ENCODE measurements around the gene CERS6. TPM values are rescaled to one million over a fixed set of nuclear protein-coding genes. Genes with fewer than 3 reads are reported as not detected.

CERS6 gene
- total and polyA plus RNA-seq, 2 of the 8 experiments (the other 6 are each of a cell fraction or from before 2014, with no cell fraction given) = 6.8 to 28.2 TPM

GRCh38 chr2:168541858-168542257, 85.8 kb downstream of the CERS6 start:
- H3K23ac ChIP-seq (ENCODE audit: insufficient read length) = no peak overlapping the region
- H3K56ac ChIP-seq (replicated peaks; ENCODE audit: insufficient read length, low read depth, low read length) = no peak overlapping the region
- no peak overlapping the region for H2BK15ac ChIP-seq (ENCODE audit: low read length)
- no peak overlapping the region for H2AFZ ChIP-seq (ENCODE audit: low read length)
- no peak overlapping the region for H2BK12ac ChIP-seq (ENCODE audit: low read depth, low read length)
- DNase-seq (ENCODE audit: low read depth in 1 of 2, low spot score in 2 of 2) = no peak
- H3K36me3 ChIP-seq (ENCODE audit: control insufficient read depth in 2 of 4, insufficient read depth in 4 of 4, low read length in 3 of 4) = 0 out of 8 replicates have a peak, but pooled peaks cover 0 to 3% (median 0%) of the 10 kb centered on the region in 4 experiments
- no peak overlapping the region for H3K9ac ChIP-seq (replicated peaks in 1 of 4; ENCODE audit: extremely low read depth in 1 of 4, low read depth in 3 of 4, low read length in 3 of 4)
- H3K4ac ChIP-seq (replicated peaks; ENCODE audit: insufficient read length, low read depth, low read length) = no peak overlapping the region
- no peak overlapping the region for H4K8ac ChIP-seq (ENCODE audit: extremely low read depth, insufficient read depth, low read length)
- H3K79me2 ChIP-seq (ENCODE audit: control insufficient read depth in 1 of 2, insufficient read depth in 2 of 2, low read length in 2 of 2) = peaks cover 0 to 88% of the 10 kb centered on the region in 2 experiments; a peak in 2 of 4 replicates
- H4K91ac ChIP-seq (replicated peaks; ENCODE audit: insufficient read length, low read length) = no peak overlapping the region
- FAIRE-seq = no peak
- no peak overlapping the region for H2BK5ac ChIP-seq (ENCODE audit: low read depth, low read length)
- H4K20me1 ChIP-seq (replicated peaks in 1 of 2; ENCODE audit: control insufficient read depth in 1 of 2, insufficient read depth in 2 of 2, low read length in 2 of 2) = peaks cover 0 to 2% of the 10 kb centered on the region in 2 experiments
- H3K27ac ChIP-seq (ENCODE audit: low read depth, low read length) = no peak overlapping the region
- H3K4me2 ChIP-seq (ENCODE audit: insufficient read depth in 1 of 2, low read depth in 2 of 2, low read length in 2 of 2) = no peak overlapping the region
- POLR2A ChIA-PET (ENCODE audit: partially characterized antibody) = interaction anchor here (2.1 kb wide), 1 partner anchor 9 kb away, joined by 8 read pairs; no protein-coding TSS in a partner anchor
- no peak overlapping the region for H2BK120ac ChIP-seq (replicated peaks; ENCODE audit: low read depth, low read length)
- no peak overlapping the region for H3K18ac ChIP-seq (ENCODE audit: extremely low read depth, low read length)
- H2BK20ac ChIP-seq (ENCODE audit: low read length) = no peak overlapping the region
- 85% methylated on average over 1 of the region's 1 CpG; no CpG with 5 or more reads in 1 of the 2 experiments for WGBS, 2 experiments (ENCODE audit: extremely low coverage in 1 of 2, insufficient coverage in 1 of 2, insufficient read length in 1 of 2, insufficient replicate concordance in 2 of 2, low coverage in 1 of 2, low lambda C conversion rate in 2 of 2, missing lambda C conversion rate in 1 of 2)
- no peak overlapping the region for H3K4me3 ChIP-seq (ENCODE audit: extremely low read depth in 1 of 4, insufficient read depth in 2 of 4, low read depth in 3 of 4, low read length in 4 of 4)
- CTCF ChIA-PET (ENCODE audit: partially characterized antibody) = interaction anchor here (1.1 kb wide), 2 partner anchors 8 to 17 kb away, joined by 3 read pairs; no protein-coding TSS in a partner anchor
- peaks cover 0 to 3% of the 10 kb centered on the region in 2 experiments; a peak in 1 of 4 replicates for H3K9me3 ChIP-seq (ENCODE audit: insufficient read depth in 2 of 2, low read depth in 1 of 2, low read length in 1 of 2)
- no peaks in the 10 kb centered on the region for H3K23me2 ChIP-seq (ENCODE audit: low read depth, low read length)
- H3K14ac ChIP-seq (ENCODE audit: insufficient read length) = no peak overlapping the region
- no peaks in the 10 kb centered on the region for H3K27me3 ChIP-seq (replicated peaks in 1 of 4; ENCODE audit: control insufficient read depth in 3 of 4, extremely low read depth in 1 of 4, insufficient read depth in 3 of 4, low read length in 3 of 4)
- H2AK5ac ChIP-seq (ENCODE audit: low read depth, low read length) = no peak overlapping the region
- H3K79me1 ChIP-seq (ENCODE audit: low read depth, low read length) = peaks cover 4% of the 10 kb centered on the region
- H4K5ac ChIP-seq (ENCODE audit: insufficient read length, low read depth, low read length) = no peak overlapping the region
- peaks cover 0 to 10% (median 4%) of the 10 kb centered on the region in 4 experiments; a peak in 5 of 7 replicates for H3K4me1 ChIP-seq (replicated peaks in 1 of 4; ENCODE audit: control insufficient read depth in 3 of 4, insufficient read depth in 4 of 4, low read length in 3 of 4)
- TF ChIP-seq TCF12 (IDR thresholded peaks at IDR 0.05; ENCODE audit: low read depth, low read length) = no peak
- TF ChIP-seq RAD21 (IDR thresholded peaks at IDR 0.05 in 1 of 2, conservative IDR thresholded peaks at IDR 0.05 in 1 of 2; ENCODE audit: low read depth in 2 of 2, low read length in 2 of 2) = no peak
- no peak for TF ChIP-seq SP1 (IDR thresholded peaks at IDR 0.05; ENCODE audit: low read depth, low read length)
- TF ChIP-seq HDAC6 (IDR thresholded peaks at IDR 0.05; ENCODE audit: low read depth, low read length) = no peak
- no peak for TF ChIP-seq RFX5 (IDR thresholded peaks at IDR 0.05; ENCODE audit: borderline replicate concordance, low read depth, low read length)
- TF ChIP-seq TEAD4 (IDR thresholded peaks at IDR 0.05; ENCODE audit: low read depth, low read length) = no peak
- no peak for TF ChIP-seq NRF1 (IDR thresholded peaks at IDR 0.05; ENCODE audit: low read depth, low read length)
- TF ChIP-seq TAF7 (optimal IDR thresholded peaks at IDR 0.05; ENCODE audit: borderline replicate concordance, low read depth, low read length) = no peak
- TF ChIP-seq CBX8 (IDR thresholded peaks at IDR 0.05; ENCODE audit: borderline replicate concordance, low read depth, low read length) = no peak
- no peak for TF ChIP-seq POLR2A (IDR thresholded peaks at IDR 0.05; ENCODE audit: control extremely low read depth in 1 of 2, low read depth in 2 of 2, low read length in 2 of 2)
- no peak for TF ChIP-seq SAP30 (IDR thresholded peaks at IDR 0.05; ENCODE audit: insufficient read depth, insufficient replicate concordance, low read length)
- no peak for TF ChIP-seq BCL11A (IDR thresholded peaks at IDR 0.05; ENCODE audit: low read depth in 2 of 2, low read length in 2 of 2)
- TF ChIP-seq CTBP2 (IDR thresholded peaks at IDR 0.05; ENCODE audit: borderline replicate concordance, insufficient read depth, insufficient read length, low read length) = no peak
- TF ChIP-seq RBBP5 (IDR thresholded peaks at IDR 0.05; ENCODE audit: borderline replicate concordance, low read depth, low read length) = no peak
